Left ventricle myocardium inferior (tissue), 1 donor: ENCODE results near the gene SULT1C4. TPM values are rescaled to one million over a fixed set of nuclear protein-coding genes. Genes with fewer than 3 reads are reported as not detected.

Experiments
- DNase-seq: peaks from one replicate; pipeline ENCODE4 v3.0.0-alpha.2; 2020
- H3K27ac ChIP-seq: fragments of 200-600 bp; replicated peaks from 2 replicates; pipeline ENCODE4 v1.8.0; 2021
- H3K27me3 ChIP-seq: fragments of 200-600 bp; 2 replicates; pipeline ENCODE4 v1.8.0; 2021; ENCODE audit warnings: low read depth
- H3K36me3 ChIP-seq: fragments of 200-600 bp; 2 replicates; pipeline ENCODE4 v1.8.0; 2021
- H3K4me1 ChIP-seq: fragments of 200-600 bp; 2 replicates; pipeline ENCODE4 v1.8.0; 2021
- H3K4me3 ChIP-seq: fragments of 200-600 bp; 2 replicates; pipeline ENCODE4 v1.8.0; 2021; ENCODE audit warnings: mild to moderate bottlenecking, moderate library complexity
- H3K9me3 ChIP-seq: fragments of 200-600 bp; replicated peaks from 2 replicates; pipeline ENCODE4 v1.8.0; 2021
- CTCF ChIP-seq: fragments of 200-600 bp; IDR thresholded peaks from 2 replicates; pipeline ENCODE4 v1.8.0; 2021; ENCODE audit warnings: antibody characterized with exemption, mild to moderate bottlenecking, borderline replicate concordance
- intact Hi-C: fragments of 100-400 bp; cut with micrococcal nuclease; formaldehyde crosslinking; loops from one replicate; pipeline ENCODE4 v1.11.0; 2022
- total RNA-seq: library from RNA; stranded (reverse); fragmentation: NEBNext Ultra II Directional; extraction: Animal tissue kit (Norgen Biotek cat#: 25700); gene quantifications from one replicate; pipeline ENCODE4 v1.2.1, GENCODE V29; 2021
- donor health status: DM: no; HTN: yes; CAD: no; lungs with severe emphysema.

SULT1C4 gene
- total RNA-seq, 1 donor from 2014 or later = 2.7 TPM

GRCh38 chr2:108413711-108414095 is 35.9 kb downstream of the SULT1C4 start:
- intact Hi-C loops = no loop called here
- DNase-seq = no peak
- Histone ChIP-seq H3K36me3 (no peaks in the 10 kb centered on the region), H3K27me3 (no peaks in the 10 kb centered on the region), H3K9me3 (no peaks in the 10 kb centered on the region), H3K4me3 (no peak overlapping the region), H3K4me1 (no peaks in the 10 kb centered on the region), H3K27ac (no peak overlapping the region)
- TF ChIP-seq CTCF = no peak

- no peak for TF ChIP-seq CTCF
- intact Hi-C loops = no loop called here
- H3K4me3 ChIP-seq = no peak overlapping the region
- no peaks in the 10 kb centered on the region for H3K27me3 ChIP-seq
- H3K4me1 ChIP-seq = no peaks in the 10 kb centered on the region
- no peak for DNase-seq
- H3K27ac ChIP-seq = no peak overlapping the region
- H3K9me3 ChIP-seq = no peaks in the 10 kb centered on the region
- H3K36me3 ChIP-seq = no peaks in the 10 kb centered on the region
Observed at GRCh38 chr2:108414256-108414876, 36.6 kb downstream of the SULT1C4 start.

- Histone ChIP-seq H3K36me3 (no peaks in the 10 kb centered on the region), H3K4me1 (no peaks in the 10 kb centered on the region), H3K4me3 (no peak overlapping the region), H3K9me3 (no peaks in the 10 kb centered on the region), H3K27ac (no peak overlapping the region), H3K27me3 (no peaks in the 10 kb centered on the region)
- no peak for DNase-seq
- no peak for TF ChIP-seq CTCF
- intact Hi-C loops = no loop called here
Observed at GRCh38 chr2:108414945-108415344, 37.2 kb downstream of the SULT1C4 start.

GRCh38 chr2:108417254-108417653 is 39.5 kb downstream of the SULT1C4 start:
- DNase-seq = no peak
- TF ChIP-seq CTCF = peak; percentile 33
- intact Hi-C loops = no loop called here
- H3K36me3 ChIP-seq = no peaks in the 10 kb centered on the region
- no peaks in the 10 kb centered on the region for H3K27me3 ChIP-seq
- no peaks in the 10 kb centered on the region for H3K4me1 ChIP-seq
- no peak overlapping the region for H3K4me3 ChIP-seq
- H3K9me3 ChIP-seq = no peaks in the 10 kb centered on the region
- no peak overlapping the region for H3K27ac ChIP-seq

- no peak overlapping the region for H3K27ac ChIP-seq
- no peak overlapping the region for H3K4me3 ChIP-seq
- intact Hi-C loops = no loop called here
- no peak for DNase-seq
- TF ChIP-seq CTCF = no peak
- H3K9me3 ChIP-seq = no peaks in the 10 kb centered on the region
- no peaks in the 10 kb centered on the region for H3K36me3 ChIP-seq
- no peaks in the 10 kb centered on the region for H3K4me1 ChIP-seq
- H3K27me3 ChIP-seq = no peaks in the 10 kb centered on the region
Observed at GRCh38 chr2:108418416-108418815, 40.7 kb downstream of the SULT1C4 start.
